ENCODE results near the gene NEK7.

The NEK7 gene

DNA sequence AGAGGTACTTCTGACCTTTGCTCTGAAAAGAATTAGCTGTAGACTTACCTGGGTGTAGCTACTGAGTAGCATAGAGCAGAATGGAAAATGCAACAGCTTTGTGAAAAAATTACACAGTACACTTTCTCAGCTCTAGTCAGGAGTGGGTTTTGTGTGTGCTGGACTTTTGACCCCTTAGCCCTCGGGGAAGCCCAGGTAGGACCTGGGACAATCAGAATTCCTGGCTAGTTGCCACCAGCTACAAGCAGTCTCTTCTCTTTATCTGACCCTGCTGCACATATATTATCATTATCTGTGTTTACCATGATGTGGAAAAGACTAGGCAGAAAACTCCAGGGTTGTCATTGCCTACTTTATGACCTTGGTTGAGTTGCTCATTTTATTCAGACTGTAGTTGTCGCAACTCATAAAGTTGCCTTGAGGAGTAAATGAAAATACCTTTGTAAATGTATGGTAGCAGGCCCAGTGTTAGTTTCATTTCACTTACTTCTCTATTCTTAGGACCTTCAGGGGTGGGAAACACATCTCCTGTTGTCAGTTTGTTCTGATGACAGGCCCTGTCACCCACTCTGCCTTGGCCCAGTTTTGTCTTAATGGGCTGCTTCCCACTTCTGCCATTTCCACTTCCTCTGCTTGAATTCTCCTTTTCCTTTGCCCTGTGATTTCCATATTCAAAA lies 5.4 kb downstream of the NEK7 start:
- TF ChIP-seq ZFX (IDR thresholded peaks at IDR 0.05) = no peak
- TF ChIP-seq CTCF (conservative IDR thresholded peaks at IDR 0.05) = no peak
- H3K27ac ChIP-seq = no peak overlapping the region

GRCh38 chr1:198165927-198166647 lies 9.3 kb downstream of the NEK7 start:
- H3K27ac ChIP-seq = no peak overlapping the region
- TF ChIP-seq CTCF (conservative IDR thresholded peaks at IDR 0.05) = no peak
- TF ChIP-seq ZFX (IDR thresholded peaks at IDR 0.05) = no peak

- no peak overlapping the region for H3K27ac ChIP-seq
- TF ChIP-seq CTCF (conservative IDR thresholded peaks at IDR 0.05) (no peak), ZFX (IDR thresholded peaks at IDR 0.05) (no peak)
Measured at GRCh38 chr1:198166900-198167299, 10.1 kb downstream of the NEK7 start.

DNA sequence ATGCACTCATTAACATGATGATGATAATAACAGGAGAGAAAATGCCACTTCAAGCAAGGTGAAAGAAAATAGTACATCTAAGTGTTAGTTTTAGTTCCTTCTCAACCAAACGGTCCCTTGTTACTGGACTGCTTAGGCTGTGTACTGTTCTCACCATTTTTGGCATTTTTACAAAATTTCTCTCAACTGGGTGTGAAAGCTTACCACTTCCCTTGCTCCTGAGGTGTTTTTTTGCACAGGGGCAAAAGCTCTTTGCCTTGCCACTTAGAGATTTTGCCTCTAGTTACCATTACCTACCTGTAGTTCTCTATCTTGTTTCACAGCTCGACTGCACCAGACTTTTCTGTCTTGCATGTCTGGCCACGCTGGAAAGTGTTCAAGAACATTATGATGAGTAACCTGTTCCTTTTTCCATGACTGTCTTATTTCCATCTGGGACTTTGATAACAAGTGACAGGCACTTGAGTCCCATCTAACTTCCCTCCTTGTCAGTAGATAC lies 10.7 kb downstream of the NEK7 start:
- TF ChIP-seq ZFX (IDR thresholded peaks at IDR 0.05) (no peak), CTCF (conservative IDR thresholded peaks at IDR 0.05) (no peak)
- no peak overlapping the region for H3K27ac ChIP-seq

GRCh38 chr1:198168227-198168626 lies 11.4 kb downstream of the NEK7 start:
- TF ChIP-seq ZFX (IDR thresholded peaks at IDR 0.05) (no peak), CTCF (conservative IDR thresholded peaks at IDR 0.05) (no peak)
- no peak overlapping the region for H3K27ac ChIP-seq

DNA sequence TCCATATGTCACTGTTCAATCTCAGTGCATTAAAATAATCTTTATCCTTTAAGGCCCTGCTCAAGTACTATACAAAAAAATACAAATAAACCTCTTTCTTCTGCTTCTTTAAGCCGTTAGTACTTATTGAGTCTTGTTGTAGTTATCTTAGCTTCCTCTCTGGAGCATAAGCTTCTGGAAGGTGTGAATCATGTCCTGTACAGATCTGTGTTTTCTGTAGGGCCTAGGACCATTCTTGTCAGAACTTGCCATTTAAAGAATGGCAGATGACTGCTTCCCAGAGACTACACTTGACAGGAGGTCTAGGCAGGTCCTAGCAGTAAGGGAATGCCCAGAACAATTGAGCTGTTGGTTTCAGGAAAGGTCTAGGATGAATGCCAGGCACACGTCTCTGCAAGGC lies 12.9 kb downstream of the NEK7 start:
- TF ChIP-seq ZFX (IDR thresholded peaks at IDR 0.05) (no peak), CTCF (conservative IDR thresholded peaks at IDR 0.05) (no peak)
- H3K27ac ChIP-seq = no peak overlapping the region

Data from C4-2B (cell line).